A673 (cell line): ENCODE data around the gene TMEM255B.

ENCODE experiments used
- EZH2 ChIP-seq: fragments of 200-600 bp; sonication (generic); IDR thresholded peaks from 2 replicates; pipeline ENCODE4 v1.6.1; 2017; ENCODE audit warnings: borderline replicate concordance, low read depth, mild to moderate bottlenecking, mixed read lengths, antibody characterized with exemption, low read length; ENCODE audit not compliant: poor library complexity, severe bottlenecking
- TF ChIP-seq, protein P1 (sequence below): fragments of 300-800, 200-600 bp; sonication (generic); conservative IDR thresholded peaks from 2 replicates; pipeline ENCODE4 v1.5.1; 2017; ENCODE audit warnings: low read depth, mild to moderate bottlenecking, antibody characterized with exemption, low read length, moderate library complexity, mixed read lengths

DNA sequence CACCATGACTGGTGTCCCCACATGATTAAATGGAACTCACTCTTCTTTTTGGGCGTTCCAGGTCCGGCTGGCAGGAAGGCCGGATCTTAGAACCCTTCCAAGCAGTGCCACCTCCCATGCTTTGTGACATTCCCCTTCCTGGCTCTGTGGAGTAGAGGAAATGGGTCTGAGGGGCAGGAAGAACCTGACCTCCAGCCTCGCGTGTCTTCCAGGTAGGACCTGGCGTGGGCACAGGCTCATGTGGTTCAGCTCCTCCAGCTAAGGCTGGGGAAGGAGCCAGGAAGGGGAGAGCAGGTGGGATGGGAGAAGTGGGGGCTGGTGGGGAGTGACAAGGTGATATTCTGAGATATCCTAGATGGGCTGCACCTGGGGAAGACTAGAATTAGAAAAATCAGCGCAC lies 2.1 kb downstream of the TMEM255B start:
- TF ChIP-seq, protein P1, sequence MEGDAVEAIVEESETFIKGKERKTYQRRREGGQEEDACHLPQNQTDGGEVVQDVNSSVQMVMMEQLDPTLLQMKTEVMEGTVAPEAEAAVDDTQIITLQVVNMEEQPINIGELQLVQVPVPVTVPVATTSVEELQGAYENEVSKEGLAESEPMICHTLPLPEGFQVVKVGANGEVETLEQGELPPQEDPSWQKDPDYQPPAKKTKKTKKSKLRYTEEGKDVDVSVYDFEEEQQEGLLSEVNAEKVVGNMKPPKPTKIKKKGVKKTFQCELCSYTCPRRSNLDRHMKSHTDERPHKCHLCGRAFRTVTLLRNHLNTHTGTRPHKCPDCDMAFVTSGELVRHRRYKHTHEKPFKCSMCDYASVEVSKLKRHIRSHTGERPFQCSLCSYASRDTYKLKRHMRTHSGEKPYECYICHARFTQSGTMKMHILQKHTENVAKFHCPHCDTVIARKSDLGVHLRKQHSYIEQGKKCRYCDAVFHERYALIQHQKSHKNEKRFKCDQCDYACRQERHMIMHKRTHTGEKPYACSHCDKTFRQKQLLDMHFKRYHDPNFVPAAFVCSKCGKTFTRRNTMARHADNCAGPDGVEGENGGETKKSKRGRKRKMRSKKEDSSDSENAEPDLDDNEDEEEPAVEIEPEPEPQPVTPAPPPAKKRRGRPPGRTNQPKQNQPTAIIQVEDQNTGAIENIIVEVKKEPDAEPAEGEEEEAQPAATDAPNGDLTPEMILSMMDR = no peak
- no peak for TF ChIP-seq EZH2
